NCI-H1436 treated with DMSO at 0.1 percent for 48 hours (cell line): Measurements from ENCODE around the gene JAZF1.
"Not testable (repeated sequence)": the region's sequence is repeated elsewhere in the genome, so short reads cannot be mapped to it uniquely, and the experiment has no call there.

ENCODE experiments used
- DNase-seq: peaks from one replicate; lab custom pipeline; 2025; lab: John Stamatoyannopoulos, UW

JAZF1 gene

DNA sequence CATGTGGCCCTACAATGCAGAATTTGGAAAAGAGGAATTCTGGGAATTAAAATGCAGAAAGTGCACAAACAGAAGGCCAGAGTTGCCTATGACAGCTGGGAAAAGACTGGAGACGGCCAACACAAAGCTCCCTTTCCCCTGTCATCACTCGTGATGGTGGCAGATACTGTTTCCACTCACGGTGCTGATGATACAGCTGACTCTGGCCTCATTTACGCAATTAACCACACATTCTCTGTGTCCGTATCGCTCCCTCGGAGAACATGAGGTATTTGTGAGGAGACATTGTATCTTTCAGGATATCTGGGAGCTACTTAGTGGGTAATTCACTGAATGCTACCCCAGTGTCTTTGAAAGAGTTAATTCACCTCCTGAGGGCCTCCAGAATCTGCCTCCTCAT is 267.8 kb downstream of the JAZF1 start:
- no peak for DNase-seq

GRCh38 chr7:27911920-27912319 is 268.7 kb downstream of the JAZF1 start:
- no peak for DNase-seq

- DNase-seq: no peak
Observed at GRCh38 chr7:27910326-27910725, 270.3 kb downstream of the JAZF1 start.

DNA sequence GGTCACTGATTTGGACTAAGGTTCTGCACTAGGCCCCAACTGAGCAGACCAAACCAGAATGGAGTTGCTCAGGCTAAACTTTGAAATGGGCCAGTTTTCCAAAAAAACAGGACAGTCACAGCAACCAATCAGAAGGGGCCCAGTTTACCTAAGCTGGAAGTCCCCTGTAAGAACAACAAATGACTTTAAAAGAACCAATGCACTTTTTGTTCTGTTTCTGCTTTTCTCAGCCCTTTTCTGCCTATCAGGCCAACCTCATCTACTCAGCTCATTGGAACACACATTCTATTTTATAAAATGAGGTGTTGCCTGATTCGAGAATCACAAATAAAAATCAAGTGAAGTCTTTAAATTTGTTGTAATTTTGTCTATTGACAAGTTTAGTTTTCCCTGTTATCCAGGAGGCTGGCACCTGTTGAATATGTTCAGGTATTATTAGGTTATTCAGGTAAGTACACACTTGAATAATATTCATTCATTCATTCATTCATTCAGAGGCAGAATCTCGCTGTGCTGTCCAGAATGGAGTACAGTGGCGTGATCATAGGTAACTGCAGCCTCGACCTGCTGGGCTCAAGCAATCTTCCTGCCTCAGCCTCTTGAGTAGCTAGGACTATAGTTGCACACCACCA is 271.9 kb downstream of the JAZF1 start:
- DNase-seq: no peak

DNA sequence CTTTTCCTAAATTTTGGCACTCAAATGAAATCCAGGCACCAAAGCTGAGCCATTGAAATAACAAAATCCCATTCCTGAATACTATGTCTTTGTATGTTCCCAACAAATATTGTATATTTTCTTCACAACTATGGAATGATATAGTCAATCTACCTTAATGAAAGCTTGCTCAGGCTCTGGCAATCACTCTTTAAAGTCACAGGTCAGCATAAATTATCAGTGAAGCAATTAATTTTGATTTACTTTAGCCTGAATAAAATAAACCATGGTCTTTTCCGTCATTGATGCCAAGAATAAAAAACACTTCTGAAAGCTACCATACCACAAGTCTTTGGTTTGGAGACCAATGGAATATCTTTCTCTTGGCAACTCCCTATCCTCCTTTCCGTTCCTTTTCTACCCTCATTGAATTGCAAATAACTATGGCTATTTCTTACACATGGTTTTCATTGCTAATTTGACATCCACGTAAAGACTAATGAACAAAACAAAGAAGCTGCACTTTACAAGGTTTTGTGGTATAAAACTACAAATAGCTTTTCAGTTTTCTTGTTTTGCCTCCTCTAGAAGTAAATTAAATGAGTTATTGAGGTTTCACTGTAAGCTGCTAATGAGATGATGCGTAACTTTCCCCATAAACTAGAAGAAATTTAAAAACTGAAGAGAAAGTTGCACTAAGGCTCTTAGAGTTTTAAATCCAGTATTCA is 274.1 kb downstream of the JAZF1 start:
- DNase-seq: no peak

GRCh38 chr7:27905951-27906350 is 274.6 kb downstream of the JAZF1 start:
- no peak for DNase-seq

- no peak for DNase-seq
Observed at GRCh38 chr7:27901028-27901760, 279.4 kb downstream of the JAZF1 start.

DNA sequence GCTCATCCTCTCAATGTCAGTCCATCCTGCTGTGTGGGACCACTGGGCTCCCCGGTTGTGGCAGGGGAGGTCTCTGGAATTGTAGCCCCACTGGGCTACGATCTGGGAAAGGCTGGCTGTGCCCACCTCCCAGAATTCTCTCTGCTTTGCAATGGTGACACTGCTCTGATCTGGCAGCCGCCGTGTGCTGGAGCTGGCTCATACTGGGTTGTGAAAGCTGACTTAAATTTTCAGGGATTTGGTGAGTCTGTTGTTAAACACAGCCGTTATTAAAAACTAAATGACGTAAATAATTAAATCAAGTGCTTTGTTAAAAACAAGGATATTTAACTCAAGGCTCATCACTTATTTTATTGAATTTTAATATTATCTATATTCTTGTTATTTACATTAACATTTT is 280.6 kb downstream of the JAZF1 start:
- no peak for DNase-seq

DNA sequence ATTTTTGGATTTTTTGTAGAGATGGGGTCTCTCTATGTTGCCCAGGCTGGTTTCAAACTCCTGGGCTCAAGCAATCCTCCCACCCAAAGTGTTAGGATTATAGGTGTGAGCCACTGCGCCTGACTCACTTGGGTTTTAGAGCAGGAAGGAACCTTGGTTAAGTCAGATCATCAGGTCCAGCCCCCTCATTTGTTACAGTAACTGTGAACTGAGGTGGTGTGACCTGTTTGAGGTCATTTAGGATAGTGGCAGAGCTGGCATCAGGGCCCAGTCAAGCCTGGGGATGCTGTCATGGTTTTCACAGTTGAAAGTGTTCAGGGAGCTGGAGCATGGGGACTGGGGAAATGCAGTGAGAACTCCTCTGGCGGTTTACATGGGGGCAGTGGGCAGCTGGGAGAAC is 281.0 kb downstream of the JAZF1 start:
- no peak for DNase-seq

GRCh38 chr7:27897441-27897847 is 283.2 kb downstream of the JAZF1 start:
- DNase-seq: no peak

DNA sequence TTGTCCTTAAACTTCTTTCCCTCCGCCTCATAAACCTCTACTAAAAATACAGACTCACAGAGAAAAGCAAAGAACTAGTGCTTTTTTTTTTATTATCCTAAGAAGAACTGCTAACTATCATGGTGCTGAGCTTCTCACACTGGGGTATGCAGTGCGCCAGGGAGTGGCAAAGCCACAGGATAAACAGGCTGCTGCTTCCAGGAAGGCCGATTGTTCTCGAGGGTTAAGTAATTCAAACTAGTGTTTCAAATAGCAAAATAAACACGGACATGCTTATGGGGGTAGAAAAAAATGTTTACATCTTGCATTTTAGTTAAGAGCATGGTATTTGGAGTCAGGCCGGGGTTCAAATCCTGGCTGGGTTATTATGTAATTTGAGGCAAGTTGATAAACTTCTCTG is 283.6 kb downstream of the JAZF1 start:
- DNase-seq: no peak

DNA sequence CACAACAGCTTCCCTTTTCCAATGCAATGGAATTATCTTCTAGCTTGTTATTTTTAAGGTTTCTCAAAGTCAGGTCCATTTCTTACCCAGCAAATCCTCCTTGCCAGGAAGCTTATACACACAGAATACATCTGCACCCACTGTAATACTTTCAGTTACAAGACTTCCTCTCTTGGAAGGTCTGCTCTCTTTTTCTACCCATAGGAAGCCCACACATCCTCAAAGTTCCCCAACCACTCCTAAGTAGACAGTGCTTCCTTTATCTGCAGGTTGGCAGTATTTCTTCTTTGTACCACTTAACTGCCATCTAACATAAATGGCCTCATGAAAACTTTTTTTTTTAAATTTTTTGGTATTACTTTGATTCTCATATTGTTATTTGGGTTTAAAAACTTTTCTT is 285.0 kb downstream of the JAZF1 start:
- no peak for DNase-seq

GRCh38 chr7:27890205-27890849 is 290.3 kb downstream of the JAZF1 start:
- no peak for DNase-seq

GRCh38 chr7:27889800-27890199 is 290.8 kb downstream of the JAZF1 start:
- no peak for DNase-seq

DNA sequence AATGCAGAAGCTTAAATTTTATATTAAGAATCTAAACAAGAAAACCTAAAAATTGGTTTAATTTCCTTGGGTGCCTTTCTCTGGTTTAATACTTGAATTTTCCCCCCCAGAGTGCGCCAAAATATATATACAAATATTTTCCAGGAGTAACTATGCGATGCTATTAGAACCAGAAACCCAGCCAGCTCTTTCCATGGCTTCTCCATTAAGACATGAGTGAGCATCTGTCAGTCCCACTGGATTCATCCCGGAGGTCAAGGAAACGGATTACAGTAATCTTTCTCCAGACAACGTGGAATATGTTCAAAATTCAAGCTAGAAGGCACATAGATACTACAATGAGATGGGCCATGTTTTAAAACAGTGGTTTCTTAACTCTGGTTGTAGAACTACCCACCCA is 291.9 kb downstream of the JAZF1 start:
- no peak for DNase-seq

DNA sequence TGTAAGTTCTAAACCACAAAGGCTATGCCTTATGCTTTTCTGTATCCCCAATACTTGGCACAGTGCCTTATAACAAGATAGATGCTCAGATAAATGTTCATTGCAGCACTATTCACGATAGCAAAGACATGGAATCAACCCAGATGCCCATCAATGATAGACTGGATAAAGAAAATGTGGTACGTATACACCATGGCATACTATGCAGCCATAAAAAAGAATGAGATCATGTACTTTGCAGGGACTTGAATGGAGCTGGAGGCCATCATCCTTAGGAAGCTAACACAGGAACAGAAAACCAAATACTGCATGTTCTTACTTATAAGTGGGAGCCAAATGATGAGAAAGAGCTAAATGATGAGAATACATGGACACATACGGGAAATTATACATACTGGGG is 293.9 kb downstream of the JAZF1 start:
- DNase-seq: not testable (repeated sequence)

- DNase-seq: no peak
Observed at GRCh38 chr7:27885652-27886051, 294.9 kb downstream of the JAZF1 start.

DNA sequence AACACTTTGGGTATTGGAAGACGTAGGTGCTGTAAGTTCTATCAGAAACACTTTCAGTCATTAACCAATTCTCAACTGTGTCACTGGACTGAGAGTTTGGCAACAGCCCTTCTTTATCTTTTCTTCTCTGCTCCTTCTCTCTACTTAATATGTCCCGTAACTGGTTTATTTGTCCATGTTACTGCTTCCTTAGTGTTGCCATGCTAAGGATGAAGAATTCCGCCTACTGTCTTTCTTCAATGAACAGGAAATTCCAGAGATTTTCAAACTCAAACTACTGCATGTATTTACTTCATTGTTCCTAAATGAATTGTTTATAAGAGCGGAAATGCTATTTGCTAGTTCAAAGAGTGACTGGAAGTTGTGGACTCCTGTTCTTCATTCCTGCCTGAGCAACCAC is 296.9 kb downstream of the JAZF1 start:
- DNase-seq: no peak

DNA sequence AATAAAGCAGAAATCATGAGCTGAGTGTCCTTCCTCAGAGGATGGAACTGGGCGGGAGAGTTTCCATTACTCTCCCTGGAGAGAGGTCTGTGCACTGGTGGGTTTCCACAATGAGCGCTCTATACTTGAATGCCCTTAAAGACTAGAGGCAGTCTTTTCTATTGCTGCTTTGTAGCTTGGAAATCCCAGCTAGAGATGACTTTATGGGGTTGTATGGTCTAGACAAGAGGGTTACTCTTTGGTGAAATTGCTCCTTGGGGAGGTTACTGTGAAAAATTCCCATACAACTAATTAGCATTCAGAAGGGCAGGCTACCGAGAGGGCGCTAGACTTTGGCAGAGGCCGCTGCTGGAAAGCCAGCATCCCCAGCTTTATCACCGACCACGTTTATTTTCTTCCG is 303.8 kb downstream of the JAZF1 start:
- no peak for DNase-seq

DNA sequence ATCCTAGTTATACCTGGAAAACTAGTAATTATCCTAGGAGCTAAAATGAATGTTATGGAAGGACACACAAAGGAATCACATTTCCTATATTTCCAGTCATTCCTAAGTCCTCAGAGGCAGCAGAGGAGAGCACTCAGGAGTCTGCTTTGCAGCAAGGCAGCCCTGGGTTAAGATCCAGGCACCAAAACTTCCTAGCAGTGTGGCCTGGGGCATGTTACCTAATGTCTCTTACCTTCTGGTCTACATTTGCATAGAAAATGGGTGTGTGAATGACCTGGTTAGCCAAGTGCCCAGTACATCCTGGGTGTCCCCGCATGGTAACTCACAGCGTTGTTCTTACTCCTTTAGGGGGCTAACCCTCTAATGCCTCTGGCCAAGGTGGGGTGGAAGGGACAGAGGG is 304.8 kb downstream of the JAZF1 start:
- no peak for DNase-seq

GRCh38 chr7:27875061-27875460 is 305.5 kb downstream of the JAZF1 start:
- no peak for DNase-seq

GRCh38 chr7:27873981-27874957 is 306.3 kb downstream of the JAZF1 start:
- DNase-seq: no peak
